ENCODE results near the gene CPNE5. TPM values are rescaled to one million over a fixed set of nuclear protein-coding genes. Genes with fewer than 3 reads are reported as not detected.
"Not testable (repeated sequence)": the region's sequence is repeated elsewhere in the genome, so short reads cannot be mapped to it uniquely, and the experiment has no call there.

Gene CPNE5
- total and polyA plus RNA-seq, 2 of the 4 experiments (the other 2 are of a cell fraction), result 0.07 TPM; not detected in 1

- no peak overlapping the region for H2AK9ac ChIP-seq (replicated peaks; ENCODE audit: low read depth, low read length, poor library complexity)
- H3K9me1 ChIP-seq (ENCODE audit: insufficient read depth, low read length), result peaks cover 2% of the 10 kb centered on the region; the same call in 1 of the 2 replicates
- no peak overlapping the region for H4K5ac ChIP-seq (ENCODE audit: low read depth, low read length)
- intact Hi-C loops (cut with micrococcal nuclease) (no loop called here), dilution Hi-C loops (cut with HindIII; ENCODE audit: low sequenced_read_pairs, unreplicated experiment) (no loop called here), in situ Hi-C loops (cut with MboI; ENCODE audit: low sequenced_read_pairs) (no loop called here)
- ATAC-seq (ENCODE audit: low read depth), result no peak
- POLR2A ChIA-PET (ENCODE audit: unreplicated experiment), result no interaction called here
- H4K20me1 ChIP-seq (ENCODE audit: insufficient read depth, low read length), result no peaks in the 10 kb centered on the region
- H3K27me3 ChIP-seq (ENCODE audit: control insufficient read depth, insufficient read depth, low read length), result peaks cover 18% of the 10 kb centered on the region
- no peak overlapping the region for H2BK20ac ChIP-seq (ENCODE audit: low read depth, low read length)
- H2BK5ac ChIP-seq (ENCODE audit: low read depth, low read length, poor library complexity, severe bottlenecking), result no peak overlapping the region
- no peak overlapping the region for H2BK15ac ChIP-seq (ENCODE audit: low read depth, low read length)
- no peak overlapping the region for H3K18ac ChIP-seq (ENCODE audit: low read depth, low read length)
- H3K4ac ChIP-seq (ENCODE audit: low read depth, low read length), result no peak overlapping the region
- no peak overlapping the region for H4K8ac ChIP-seq (ENCODE audit: low read depth in 2 of 2, low read length in 2 of 2)
- H3K4me3 ChIP-seq (ENCODE audit: insufficient read depth, low read depth, low read length), result no peak overlapping the region
- H3K14ac ChIP-seq (replicated peaks; ENCODE audit: low read depth, low read length), result no peak overlapping the region
- H3K36me3 ChIP-seq (ENCODE audit: control insufficient read depth, insufficient read depth, low read length), result no peaks in the 10 kb centered on the region
- H4K91ac ChIP-seq (ENCODE audit: insufficient read depth, low read depth, low read length), result no peak overlapping the region
- BruUV-seq (replicated peaks), result no TSS peak
- H3K9ac ChIP-seq (ENCODE audit: low read depth, low read length), result no peak overlapping the region
- WGBS, 2 experiments (ENCODE audit: extremely low coverage in 2 of 2, insufficient read length in 1 of 2), result no CpG with 5 or more reads among the region's 1 CpG
- no peaks in the 10 kb centered on the region for H3K4me1 ChIP-seq (ENCODE audit: control insufficient read depth, insufficient read depth, low read length)
- H2AFZ ChIP-seq (replicated peaks; ENCODE audit: low read length, poor library complexity), result no peak overlapping the region
- H2AK5ac ChIP-seq (ENCODE audit: low read depth, low read length), result no peak overlapping the region
- TF ChIP-seq CEBPB (IDR thresholded peaks at IDR 0.05; ENCODE audit: low read depth, low read length) (peak; percentile 30; the same call in 1 of the 2 replicates), MXI1 (IDR thresholded peaks at IDR 0.05; ENCODE audit: borderline replicate concordance, low read depth, low read length) (no peak)
- no peaks in the 10 kb centered on the region for H3K9me3 ChIP-seq (ENCODE audit: control insufficient read depth, insufficient read depth, low read length)
- no peaks in the 10 kb centered on the region for H3K79me1 ChIP-seq (ENCODE audit: low read depth in 1 of 2, low read length in 2 of 2)
- H2BK120ac ChIP-seq (ENCODE audit: low read depth, low read length), result no peak overlapping the region
- H3K23ac ChIP-seq (ENCODE audit: low read depth, low read length), result no peak overlapping the region
- no peak for DNase-seq
- H3K27ac ChIP-seq (ENCODE audit: insufficient read depth, low read length), result no peak overlapping the region
- H3K56ac ChIP-seq (ENCODE audit: extremely low read depth, insufficient read depth, low read length), result no peak overlapping the region
- CTCF ChIA-PET, result interaction anchor here (0.6 kb wide), 1 partner anchor 273 kb away, joined by 4 read pairs; no protein-coding TSS in a partner anchor
- H3K4me2 ChIP-seq (ENCODE audit: low read depth, low read length), result no peak overlapping the region
Observed at GRCh38 chr6:36706339-36706738, 132.9 kb downstream of the CPNE5 start.

GRCh38 chr6:36704961-36705577, 134.2 kb downstream of the CPNE5 start:
- H4K20me1 ChIP-seq (ENCODE audit: insufficient read depth, low read length); H2AK9ac ChIP-seq (replicated peaks; ENCODE audit: low read depth, low read length, poor library complexity); H3K4me3 ChIP-seq (ENCODE audit: insufficient read depth, low read depth, low read length); H3K79me1 ChIP-seq (ENCODE audit: low read depth in 1 of 2, low read length in 2 of 2); H2BK20ac ChIP-seq (ENCODE audit: low read depth, low read length); H3K27ac ChIP-seq (ENCODE audit: insufficient read depth, low read length); H2BK120ac ChIP-seq (ENCODE audit: low read depth, low read length); DNase-seq; CTCF ChIA-PET; POLR2A ChIA-PET (ENCODE audit: unreplicated experiment); dilution Hi-C loops (cut with HindIII; ENCODE audit: low sequenced_read_pairs, unreplicated experiment); H2BK5ac ChIP-seq (ENCODE audit: low read depth, low read length, poor library complexity, severe bottlenecking); H2AK5ac ChIP-seq (ENCODE audit: low read depth, low read length); BruUV-seq (replicated peaks); H3K4me2 ChIP-seq (ENCODE audit: low read depth, low read length); H2BK15ac ChIP-seq (ENCODE audit: low read depth, low read length); H3K36me3 ChIP-seq (ENCODE audit: control insufficient read depth, insufficient read depth, low read length); H3K9me3 ChIP-seq (ENCODE audit: control insufficient read depth, insufficient read depth, low read length); H3K9ac ChIP-seq (ENCODE audit: low read depth, low read length); H3K23ac ChIP-seq (ENCODE audit: low read depth, low read length); H3K56ac ChIP-seq (ENCODE audit: extremely low read depth, insufficient read depth, low read length); H4K8ac ChIP-seq (ENCODE audit: low read depth in 2 of 2, low read length in 2 of 2); H2AFZ ChIP-seq (replicated peaks; ENCODE audit: low read length, poor library complexity); H4K91ac ChIP-seq (ENCODE audit: insufficient read depth, low read depth, low read length); H4K5ac ChIP-seq (ENCODE audit: low read depth, low read length); H3K4ac ChIP-seq (ENCODE audit: low read depth, low read length); H3K4me1 ChIP-seq (ENCODE audit: control insufficient read depth, insufficient read depth, low read length); H3K18ac ChIP-seq (ENCODE audit: low read depth, low read length); H3K9me1 ChIP-seq (ENCODE audit: insufficient read depth, low read length); H3K14ac ChIP-seq (replicated peaks; ENCODE audit: low read depth, low read length); intact Hi-C loops (cut with micrococcal nuclease): not testable (repeated sequence)
- H3K27me3 ChIP-seq (ENCODE audit: control insufficient read depth, insufficient read depth, low read length), result peaks cover 18% of the 10 kb centered on the region
- no CpG with 5 or more reads among the region's 7 CpGs for WGBS, 2 experiments (ENCODE audit: extremely low coverage in 2 of 2, insufficient read length in 1 of 2)
- ATAC-seq (ENCODE audit: low read depth), result peak; percentile 65
- in situ Hi-C loops (cut with MboI; ENCODE audit: low sequenced_read_pairs), result loop anchor here (5.0 kb wide), 1 partner anchor 47 kb away; no protein-coding TSS in a partner anchor
